SKM-1 (cell line): ENCODE measurements around the gene ERMN.
"Not testable (repeated sequence)": the region's sequence is repeated elsewhere in the genome, so short reads cannot be mapped to it uniquely, and the experiment has no call there.

ENCODE experiments used
- DNase-seq: peaks from one replicate; lab custom pipeline; 2025; ENCODE audit not compliant: unreplicated experiment; lab: John Stamatoyannopoulos, UW

Gene ERMN

DNA sequence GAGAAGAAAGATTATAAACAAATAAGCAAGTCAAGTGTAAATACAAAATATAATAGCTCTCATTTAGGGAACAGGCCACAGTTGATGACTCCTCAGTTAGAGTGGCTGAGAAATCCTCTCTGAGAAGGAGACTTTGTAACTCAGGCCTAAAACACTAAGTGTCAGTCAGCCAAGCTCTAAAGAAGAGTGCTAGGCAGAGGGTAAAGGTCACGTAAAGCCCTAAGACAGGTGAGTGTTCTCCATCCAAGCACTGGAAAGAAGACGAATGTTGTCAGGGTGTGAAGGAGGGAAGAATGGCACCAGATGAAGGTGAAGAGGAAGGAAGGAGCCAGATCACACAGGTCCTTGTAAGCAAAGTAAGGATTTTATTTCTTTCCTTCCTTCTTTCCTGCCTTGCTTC lies 24.3 kb downstream of the ERMN start:
- no peak for DNase-seq

DNA sequence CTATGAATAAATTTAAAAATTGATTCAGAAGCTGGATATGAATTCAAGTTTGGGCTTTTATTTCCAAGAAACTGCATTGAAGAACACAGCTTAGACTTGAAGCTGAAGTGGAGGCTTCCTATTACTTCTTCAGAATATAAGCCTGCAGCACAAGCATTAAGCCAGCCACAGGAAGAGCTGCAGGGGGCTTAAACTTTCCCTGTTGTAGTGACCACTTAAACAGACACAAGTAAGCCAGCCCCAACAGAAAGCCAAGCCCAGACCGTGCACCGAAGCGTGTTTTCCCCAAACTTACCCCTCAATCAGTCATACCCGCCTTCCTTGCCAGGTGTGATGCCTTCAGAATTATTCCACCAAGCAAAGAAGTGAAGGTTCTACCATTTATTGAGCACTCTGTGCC lies 28.7 kb downstream of the ERMN start:
- DNase-seq, result no peak

DNA sequence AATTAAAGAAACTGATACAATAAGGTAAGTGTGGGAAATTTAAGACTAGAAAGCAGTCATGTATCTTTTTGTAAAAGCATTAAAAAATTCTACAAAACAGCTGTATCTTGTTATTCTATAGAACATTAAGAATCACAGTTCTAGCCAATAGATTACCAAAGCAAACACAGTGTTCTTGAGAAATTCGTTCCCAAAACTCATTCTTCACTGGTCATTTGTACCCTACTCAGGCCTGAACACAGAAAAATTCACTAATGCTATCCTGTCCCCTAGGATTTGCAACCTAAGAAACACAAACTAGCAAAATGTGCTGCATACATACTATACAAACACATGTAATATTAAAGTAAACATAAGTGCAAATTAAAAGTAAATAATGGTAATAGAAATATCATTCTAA lies 29.1 kb downstream of the ERMN start:
- no peak for DNase-seq

DNA sequence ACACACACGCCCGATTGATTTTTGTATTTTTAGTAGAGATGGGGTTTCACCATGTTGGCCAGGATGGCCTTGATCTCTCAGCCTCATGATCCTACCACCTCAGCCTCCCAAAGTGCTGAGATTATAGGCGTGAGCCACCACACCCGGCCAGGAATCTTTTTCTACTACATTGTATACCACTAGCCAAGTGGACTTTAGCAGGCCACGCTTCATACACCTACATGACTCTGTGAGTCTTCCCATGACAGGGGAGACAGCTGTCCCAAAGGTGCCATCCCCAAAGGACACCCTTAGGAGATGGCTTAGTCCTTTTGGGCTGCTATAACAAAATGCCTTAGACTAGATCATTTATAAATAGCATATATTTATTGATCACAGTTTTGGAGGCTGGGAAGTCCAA lies 32.8 kb downstream of the ERMN start:
- no peak for DNase-seq

DNA sequence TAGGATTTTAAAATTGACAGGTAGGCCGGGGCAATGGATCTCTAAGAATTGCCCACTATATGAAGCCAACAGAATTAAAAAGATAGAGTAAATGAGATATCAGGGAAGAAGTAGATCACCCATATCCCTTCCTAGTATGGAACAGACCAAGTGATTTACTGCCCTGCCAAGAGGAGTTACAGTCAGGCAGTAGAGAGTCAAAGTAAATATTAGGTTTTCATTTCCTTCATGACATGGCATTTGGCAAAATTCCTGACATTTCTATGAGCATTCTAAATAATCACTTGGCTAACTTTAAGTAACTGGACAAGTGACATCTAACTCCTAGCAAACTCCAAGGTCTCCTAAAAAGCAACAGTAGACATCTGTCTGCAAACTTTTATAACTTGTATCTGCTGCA lies 34.6 kb downstream of the ERMN start:
- DNase-seq, result no peak

DNA sequence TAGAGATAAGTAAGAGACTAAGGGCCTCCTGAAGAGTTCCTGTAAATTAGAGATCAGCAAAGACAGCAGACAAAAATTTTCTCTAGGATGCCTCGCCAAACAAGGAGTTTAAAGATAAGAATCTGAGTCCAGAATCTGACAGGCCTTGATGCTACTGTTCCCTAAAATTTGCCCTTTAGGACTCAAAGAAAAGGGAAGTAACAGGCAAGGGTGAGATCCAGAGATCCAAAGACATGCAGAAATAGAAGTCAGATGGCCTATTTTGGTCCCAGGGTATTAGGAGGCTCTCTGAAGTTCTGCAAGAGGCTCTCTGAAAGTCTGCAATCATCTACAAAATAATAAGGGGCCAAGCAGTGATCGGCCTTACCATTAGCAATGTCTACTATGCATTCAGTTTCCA lies 35.1 kb downstream of the ERMN start:
- no peak for DNase-seq

DNA sequence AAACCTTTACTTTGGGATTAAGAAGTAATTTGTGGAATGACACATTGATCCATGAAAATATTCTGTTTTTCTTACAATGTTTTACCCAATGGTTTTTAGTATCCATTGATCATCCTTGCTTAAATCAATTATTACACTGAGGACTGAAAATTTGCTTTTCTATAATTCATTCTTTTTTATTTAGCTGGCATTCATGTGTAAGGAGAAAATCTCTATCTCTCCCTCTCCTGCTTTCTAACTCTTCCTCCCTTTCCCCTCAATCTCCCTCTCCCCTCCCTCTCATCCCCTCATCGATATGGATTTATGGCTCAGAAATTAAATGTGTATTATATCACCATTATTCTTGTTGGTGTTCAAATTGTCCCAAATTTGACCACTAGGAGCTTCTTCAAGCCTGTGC lies 38.5 kb downstream of the ERMN start:
- no peak for DNase-seq

DNA sequence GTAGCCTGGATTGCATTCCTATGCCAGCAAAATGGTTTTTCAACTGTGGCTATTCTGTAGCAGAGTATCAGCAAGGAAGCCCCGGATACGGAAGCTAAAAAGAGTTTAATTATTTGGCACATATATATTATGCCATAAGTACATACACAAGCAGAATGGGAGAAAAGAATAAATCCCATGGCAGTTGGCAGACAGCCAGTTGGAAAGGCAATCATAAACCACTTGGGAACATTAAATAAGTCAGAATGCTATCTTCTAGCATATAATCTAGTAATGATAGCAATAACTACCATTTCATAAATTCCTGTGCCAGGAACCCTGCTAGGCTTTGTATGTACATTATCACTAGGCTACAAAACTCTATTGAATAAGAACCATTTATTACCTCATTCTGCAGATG lies 42.2 kb downstream of the ERMN start:
- DNase-seq, result no peak

DNA sequence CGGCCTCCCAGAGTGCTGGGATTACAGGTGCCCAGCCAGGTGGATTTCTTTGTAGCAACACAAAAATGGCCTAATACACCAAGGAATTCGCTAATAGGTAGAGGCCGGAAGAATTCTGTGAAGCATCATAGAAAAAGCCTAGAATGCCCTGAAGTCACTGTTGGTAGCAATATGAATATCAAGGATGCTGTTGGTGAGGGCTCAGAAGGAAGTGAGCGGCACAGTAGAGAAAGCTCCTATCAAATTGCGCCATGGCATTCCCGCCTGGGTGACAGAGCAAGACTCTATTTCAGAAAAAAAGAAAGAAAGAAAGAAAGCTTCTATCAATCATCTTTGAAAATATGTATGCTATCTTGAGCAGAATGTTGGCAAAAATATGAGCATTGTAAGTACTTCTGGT lies 44.3 kb downstream of the ERMN start:
- DNase-seq, result no peak

DNA sequence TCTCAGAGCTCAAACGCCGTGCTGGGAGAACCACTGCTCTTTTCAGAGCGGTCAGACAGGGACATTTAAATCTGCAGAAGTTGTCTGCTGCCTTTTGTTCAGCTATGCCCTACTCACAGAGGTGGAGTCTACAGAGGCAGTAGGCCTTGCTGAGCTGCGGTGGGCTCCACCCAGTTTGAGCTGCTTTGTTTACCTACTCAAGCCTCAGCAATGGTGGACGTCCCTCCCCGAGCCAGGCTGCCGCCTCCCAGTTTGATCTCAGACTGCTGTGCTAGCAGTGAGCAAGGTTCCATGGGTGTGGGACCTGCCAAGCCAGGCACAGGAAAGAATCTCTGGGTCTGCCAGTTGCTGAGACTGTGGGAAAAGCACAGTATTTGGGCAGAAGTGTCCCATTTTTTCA lies 46.3 kb downstream of the ERMN start:
- not testable (repeated sequence) for DNase-seq

DNA sequence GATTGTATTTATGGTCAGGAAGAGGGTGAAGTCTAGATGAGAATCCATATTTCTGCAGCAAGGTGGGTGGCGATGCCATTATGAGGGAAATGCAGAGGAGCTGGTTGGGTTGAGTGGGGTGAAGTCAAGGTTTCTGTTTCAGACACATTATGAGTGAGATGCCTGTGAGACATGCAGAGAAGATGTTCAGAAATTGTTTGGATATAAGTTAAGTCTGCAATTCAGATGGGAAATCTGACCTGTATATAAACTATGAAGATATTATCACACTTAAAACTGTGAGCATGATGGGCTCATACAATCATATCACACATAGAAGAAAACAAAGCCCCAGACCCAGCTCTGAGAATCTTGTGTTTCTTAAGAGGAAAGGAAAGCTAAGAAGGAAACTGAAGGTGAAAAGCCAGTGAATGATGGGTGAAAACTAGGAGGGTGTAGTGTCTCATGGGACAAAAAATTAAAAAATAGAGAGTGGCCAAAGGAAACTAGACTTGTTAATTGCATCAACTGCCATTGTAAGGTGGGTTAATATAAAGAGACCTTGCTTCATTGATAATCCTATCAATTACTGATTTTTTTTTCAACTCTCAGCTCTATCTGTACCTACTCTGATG lies 53.9 kb downstream of the ERMN start:
- DNase-seq, result no peak

DNA sequence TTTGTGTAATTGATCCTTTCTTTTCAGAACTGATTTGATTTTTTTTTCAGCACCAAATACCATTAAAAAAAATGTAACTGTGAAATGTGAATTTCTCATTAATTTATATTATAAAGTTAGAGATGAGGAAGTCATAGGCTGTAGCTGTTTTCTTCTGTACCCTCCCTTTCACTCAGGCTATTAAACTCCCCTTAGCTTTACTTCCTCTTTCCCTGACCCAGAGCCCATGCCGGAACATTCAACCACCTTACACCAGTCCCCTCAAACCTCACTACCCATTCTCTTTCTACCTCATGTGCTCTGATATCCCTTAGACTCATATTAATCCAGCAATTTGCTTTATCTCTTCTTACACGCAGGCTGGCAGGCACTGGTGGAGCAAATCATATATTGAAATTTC lies 55.7 kb downstream of the ERMN start:
- DNase-seq, result peak; percentile 23

DNA sequence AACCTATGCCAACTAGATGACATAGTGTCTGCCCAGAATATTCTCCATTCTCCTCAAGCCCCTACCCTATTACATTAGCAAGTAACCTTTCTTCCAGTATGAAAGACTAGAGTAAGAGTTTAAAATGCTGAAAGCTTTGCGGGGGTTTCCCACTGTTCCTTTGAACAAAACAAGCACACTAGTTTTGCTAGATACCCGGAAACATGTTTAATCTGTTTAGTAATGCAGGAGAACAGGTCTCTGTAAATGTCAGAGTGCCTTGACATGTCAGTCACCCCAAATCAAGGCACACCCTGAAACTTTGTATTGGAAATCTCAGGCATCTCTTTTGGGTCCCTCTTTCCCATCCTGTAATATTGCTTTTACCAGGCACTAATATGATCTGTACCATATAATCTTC lies 56.6 kb downstream of the ERMN start:
- DNase-seq, result no peak
